Hypothalamus (tissue), 51 donors: ENCODE measurements around the gene LRP2BP.

Source experiments
- DNase-seq, 51 donors: peaks; one replicate each; lab custom pipeline; 2025; lab: John Stamatoyannopoulos, UW

Gene LRP2BP

GRCh38 chr4:185395238-185395955, at the start of gene LRP2BP:
LRP2BP (minus strand) TSS chr4:185395924; CDS start chr4:185378186, 17,738 bp downstream.
- peak in 1 of 51 donors; percentile 65 for DNase-seq

- no peak for DNase-seq
These were observed 49.5 kb upstream of the LRP2BP start for GRCh38 chr4:185445209-185445608.

GRCh38 chr4:185441479-185441878, 45.8 kb upstream of the LRP2BP start:
- DNase-seq, result no peak

DNA sequence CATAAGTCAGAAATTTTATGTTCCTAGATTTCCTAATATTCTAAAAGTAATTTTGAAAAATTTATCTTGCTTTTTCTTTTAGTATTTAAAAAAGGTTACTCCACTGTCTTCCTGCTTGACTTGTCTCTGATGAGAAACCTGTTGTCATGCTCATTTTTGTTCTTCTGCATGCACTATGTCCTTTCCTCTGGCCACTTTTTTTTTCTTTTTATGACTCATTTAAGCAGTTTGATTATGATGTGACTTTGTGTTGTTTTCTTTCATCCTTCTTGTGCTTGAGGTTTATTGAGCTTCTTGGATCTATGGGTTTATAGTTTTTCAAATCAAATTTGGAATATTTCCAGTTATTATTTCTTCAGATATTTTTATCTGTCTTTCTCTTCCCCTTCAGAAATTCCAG, 42.1 kb upstream of the LRP2BP start:
- no peak for DNase-seq

- no peak for DNase-seq
These were observed 39.7 kb upstream of the LRP2BP start for GRCh38 chr4:185435466-185435865.

DNA sequence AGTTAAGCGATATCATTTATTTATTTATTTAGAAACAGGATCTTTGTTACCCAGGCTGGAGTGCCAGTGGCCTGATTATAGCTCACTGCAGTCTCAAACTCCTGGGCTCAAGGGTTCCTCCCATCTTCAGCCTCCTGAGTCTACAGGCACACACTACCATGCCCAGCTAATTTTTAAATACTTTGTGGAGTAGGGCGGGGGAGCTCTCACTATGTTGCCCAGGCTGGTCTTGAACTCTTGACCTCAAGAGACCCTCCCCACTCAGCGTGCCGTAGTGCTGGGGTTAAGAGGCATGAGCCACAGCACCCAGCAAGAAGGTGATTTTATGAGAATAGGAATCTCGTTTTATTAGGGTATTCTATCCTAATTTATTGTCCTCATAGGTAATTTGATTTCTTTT, 33.9 kb upstream of the LRP2BP start:
- no peak for DNase-seq

- peak in 1 of 51 donors; percentile 1 for DNase-seq
These were observed 31.4 kb upstream of the LRP2BP start for GRCh38 chr4:185426960-185427688.

DNA sequence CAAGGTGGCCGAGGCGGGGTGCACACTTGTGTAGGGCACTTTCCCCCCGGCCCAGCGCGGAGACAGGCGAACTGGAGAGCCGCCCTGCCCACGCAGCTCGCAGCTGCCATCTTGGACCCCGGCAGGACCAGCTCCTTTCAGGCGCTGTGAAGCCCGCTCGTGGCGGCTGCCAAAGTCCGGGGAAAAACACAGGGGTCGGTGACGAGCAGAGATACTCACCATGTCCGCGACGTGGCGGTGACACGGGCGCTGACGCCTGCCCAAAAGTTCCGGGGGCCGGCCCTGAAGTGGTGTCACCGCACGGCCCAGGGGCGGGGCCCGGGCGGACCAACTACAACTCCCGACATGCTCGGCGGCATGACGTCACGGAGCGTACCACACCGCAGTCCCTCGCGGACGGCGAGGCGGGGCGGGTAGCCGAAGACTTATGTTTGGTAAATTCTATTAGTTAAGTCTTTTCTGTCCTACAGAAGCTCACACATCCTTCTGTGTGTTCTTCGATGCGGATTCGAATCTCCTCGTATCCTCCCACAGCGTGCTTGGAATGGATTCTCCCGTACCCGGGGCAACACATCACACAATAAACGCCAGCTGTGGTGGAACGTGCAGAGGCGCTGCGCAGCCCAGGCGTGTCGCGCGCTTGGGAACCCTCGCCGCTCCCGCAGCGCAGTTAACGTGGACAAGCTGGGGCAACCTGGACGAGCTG, 30.1 kb upstream of the LRP2BP start, which contains the start of gene UFSP2:
Gene UFSP2 (minus strand): TSS at position 318 of the 706 bp plus-strand sequence. CDS start 96 bp downstream, at position 222.
- DNase-seq, result peak; percentile 40 to 98 (median 86)

GRCh38 chr4:185424905-185425646, 29.4 kb upstream of the LRP2BP start:
- DNase-seq, result peak in 8 of 51 donors; percentile 6 to 68 (median 29)

DNA sequence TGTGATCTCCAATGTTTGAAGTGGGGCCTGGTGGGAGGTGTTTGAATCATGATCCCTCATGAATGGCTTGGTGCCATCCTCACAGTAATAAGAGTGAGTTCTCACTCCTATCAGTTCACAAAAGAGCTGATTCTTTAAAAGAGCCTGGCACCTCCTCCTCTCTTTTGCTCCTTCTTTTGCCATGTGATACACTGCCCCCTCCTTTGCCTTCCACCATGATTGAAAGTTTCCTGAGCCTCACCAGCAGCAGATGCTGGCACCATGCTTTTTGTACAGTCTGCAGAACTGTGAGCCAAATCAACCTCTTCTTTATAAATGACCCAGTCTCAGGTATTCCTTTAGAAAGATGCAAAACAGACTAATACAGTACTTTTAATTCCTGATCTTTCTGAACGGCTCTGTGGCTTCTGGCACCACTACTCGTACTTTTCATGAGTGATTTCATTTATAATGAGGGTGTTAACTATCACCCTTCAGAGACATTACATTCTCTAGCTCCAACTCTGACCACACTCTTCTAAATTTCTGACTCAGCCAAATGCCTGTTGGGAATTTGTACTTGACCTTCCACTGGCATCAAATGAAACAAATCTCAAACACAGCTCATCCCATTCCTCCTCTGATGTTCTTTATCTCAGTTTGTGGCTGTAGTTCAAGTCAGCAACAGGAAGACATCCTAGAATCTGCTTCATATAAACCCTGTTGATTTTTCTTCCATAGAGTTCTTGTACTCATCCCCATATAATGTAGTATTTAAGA, 25.8 kb upstream of the LRP2BP start:
- DNase-seq, result no peak

- DNase-seq, result no peak
These were observed 21.2 kb upstream of the LRP2BP start for GRCh38 chr4:185416955-185417354.

- no peak for DNase-seq
These were observed 16.7 kb upstream of the LRP2BP start for GRCh38 chr4:185412412-185412811.

DNA sequence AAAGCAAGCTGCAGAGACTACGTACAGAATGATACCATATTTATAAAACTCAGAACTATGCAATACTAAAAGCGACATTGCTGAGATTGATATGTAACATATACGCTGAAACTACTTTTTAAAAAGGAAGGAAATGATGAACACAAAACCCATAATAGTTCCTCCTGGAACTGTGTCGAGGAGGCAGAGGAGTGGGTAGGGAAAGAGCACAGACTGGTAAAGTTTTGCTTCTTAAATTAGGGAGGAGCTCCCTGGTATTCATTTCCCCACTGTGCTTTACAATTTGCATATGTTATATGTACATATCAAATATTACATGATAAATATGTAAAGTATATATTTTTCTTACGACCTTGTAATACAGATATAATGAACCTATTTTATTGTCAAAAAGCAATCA, 16.1 kb upstream of the LRP2BP start:
- no peak for DNase-seq

DNA sequence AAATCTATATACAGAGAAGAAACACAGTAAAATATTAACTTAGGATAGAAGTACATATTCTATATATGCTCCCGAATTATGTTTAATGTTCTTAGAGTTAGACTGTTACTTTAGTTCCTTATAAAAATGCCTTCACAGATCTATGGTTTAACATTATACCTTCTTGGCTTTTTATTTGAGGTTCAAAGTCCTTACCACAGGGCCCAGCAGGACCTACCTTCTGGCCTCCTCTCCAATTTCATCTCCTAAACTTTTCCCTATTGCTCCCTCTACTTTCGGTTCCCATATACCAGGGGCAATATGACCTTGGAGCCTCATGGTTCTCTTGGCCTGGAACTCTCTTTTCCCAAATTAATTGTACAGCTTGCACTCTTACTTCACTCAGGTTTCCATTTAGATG, 12.7 kb upstream of the LRP2BP start:
- no peak for DNase-seq

DNA sequence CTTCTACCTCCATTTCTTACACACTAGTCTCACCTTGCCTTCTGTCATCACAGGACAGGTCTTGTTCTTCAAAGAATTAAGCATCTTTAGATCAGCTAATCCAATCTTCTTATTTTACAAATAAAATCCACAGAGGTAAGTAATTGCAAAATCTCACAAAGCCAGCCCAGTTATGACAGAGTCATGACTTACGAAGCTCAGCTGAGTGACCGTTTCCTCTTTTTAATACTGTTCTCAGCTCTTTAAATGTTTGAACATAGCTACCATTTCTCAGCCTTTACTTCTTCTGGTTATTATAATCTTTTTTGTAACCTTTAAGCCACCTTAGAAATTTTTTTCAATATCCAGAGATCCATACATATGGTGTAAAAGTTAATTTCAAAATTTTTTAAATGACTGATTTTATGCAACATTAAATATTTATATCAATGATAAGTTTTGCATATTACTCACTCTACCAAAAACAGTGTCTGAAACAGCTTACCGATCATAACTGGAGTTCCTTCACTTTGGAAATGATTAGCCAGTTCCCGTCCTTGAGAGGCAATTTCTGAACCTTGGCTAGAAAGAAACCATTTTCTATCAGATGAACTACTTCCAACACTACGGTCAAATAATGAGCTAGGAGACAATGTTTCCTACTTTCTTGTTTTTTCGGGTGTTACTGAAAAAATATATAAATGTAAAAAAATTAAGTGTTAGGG, 9.7 kb upstream of the LRP2BP start:
- DNase-seq, result no peak

DNA sequence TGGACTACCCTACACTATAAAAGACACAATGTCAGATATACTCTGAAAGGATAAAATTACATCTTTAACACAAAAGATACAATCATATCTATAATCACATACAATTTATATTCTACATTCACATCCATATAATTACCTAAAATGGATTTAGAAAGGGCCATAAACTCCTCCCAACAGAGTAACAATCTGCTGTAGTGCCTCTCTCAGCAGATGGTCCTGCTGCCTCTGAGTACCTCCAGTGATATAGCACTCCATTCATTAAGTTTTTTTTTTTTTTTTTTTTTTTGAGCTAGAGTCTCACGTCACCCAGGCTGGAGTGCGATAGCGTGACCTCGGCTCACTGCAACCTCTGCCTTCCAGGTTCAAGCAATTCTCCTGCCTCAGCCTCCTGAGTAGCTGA, 8.3 kb upstream of the LRP2BP start:
- DNase-seq, result no peak

DNA sequence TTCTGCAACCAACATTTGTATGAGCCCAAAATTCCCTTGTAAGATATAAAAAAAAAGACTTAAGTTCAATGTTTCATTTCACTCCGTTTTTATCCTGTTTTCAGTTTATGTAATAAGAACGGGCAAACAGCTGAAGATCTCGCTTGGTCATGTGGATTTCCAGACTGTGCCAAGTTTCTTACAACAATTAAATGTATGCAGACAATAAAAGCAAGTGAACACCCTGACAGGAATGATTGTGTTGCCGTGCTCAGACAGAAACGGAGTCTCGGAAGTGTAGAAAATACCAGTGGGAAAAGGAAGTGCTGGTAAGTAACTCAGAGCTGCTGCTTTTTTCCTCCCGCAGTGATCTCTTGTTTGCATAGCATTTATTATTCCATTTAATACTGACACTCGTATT, 3.7 kb upstream of the LRP2BP start:
- DNase-seq, result no peak

DNA sequence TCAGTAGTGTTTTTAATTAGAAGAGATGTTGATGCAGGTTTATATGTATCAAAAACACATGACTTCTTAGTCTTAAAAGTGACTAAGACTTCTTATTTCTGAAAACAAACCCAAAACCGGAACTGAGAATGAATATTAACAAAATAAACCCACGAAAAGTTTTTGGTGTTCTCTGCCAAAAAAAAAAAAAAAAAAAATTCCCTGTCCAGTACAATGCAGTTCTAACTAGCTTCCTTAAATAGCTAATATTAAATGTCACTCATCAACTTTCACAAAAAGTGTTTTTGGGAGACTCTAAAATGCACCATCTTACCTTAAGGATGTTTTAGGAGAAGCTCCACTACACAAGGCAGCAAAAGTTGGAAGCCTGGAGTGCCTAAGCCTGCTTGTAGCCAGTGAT, 2.9 kb upstream of the LRP2BP start:
- no peak for DNase-seq

GRCh38 chr4:185396724-185397385, 1.1 kb upstream of the LRP2BP start, which contains the start of gene ANKRD37:
ANKRD37 (plus strand) TSS chr4:185396841; CDS start chr4:185396924, 83 bp downstream.
- DNase-seq, result peak in 32 of 51 donors; percentile 12 to 79 (median 54)
